Sigmoid colon (tissue), 3 donors: ENCODE data around the gene PAK4.

ENCODE experiments used
- CTCF ChIP-seq, 4 experiments: fragments of 450-650 bp in 3 of 4; fragments of 200-600 bp in 1 of 4; IDR thresholded peaks; one replicate each; pipeline ENCODE4 v1.5.1; 2016 to 2019; ENCODE audit warnings: antibody characterized with exemption in 4 of 4, mild to moderate bottlenecking in 3 of 4, moderate library complexity in 2 of 4
- POLR2A ChIP-seq, 2 donors: fragments of 450-650 bp; IDR thresholded peaks; one replicate each; pipeline ENCODE4 v1.6.1; 2016; ENCODE audit warnings: antibody characterized with exemption in 2 of 2, mild to moderate bottlenecking in 2 of 2, moderate library complexity in 2 of 2

GRCh38 chr19:39177736-39178135 lies 52.1 kb downstream of the PAK4 start:
- TF ChIP-seq POLR2A (IDR thresholded peaks at IDR 0.05) (no peak), CTCF (IDR thresholded peaks at IDR 0.05) (no peak)
